Trophoblast cell (in vitro differentiated cells and primary cell): ENCODE data around the gene KLHL8.

ENCODE experiments used
- DNase-seq, 2 donors: peaks; one replicate each; pipeline ENCODE4 v3.0.0-alpha.2; 2016
- H2AFZ ChIP-seq: 2 replicates; pipeline ENCODE4 v1.6.1; 2013; ENCODE audit warnings: low read length, moderate library complexity, mild to moderate bottlenecking; ENCODE audit not compliant: insufficient read depth, poor library complexity
- H2AK5ac ChIP-seq: 2 replicates; pipeline ENCODE4 v1.6.1; 2013; ENCODE audit warnings: mild to moderate bottlenecking, low read length
- H2BK120ac ChIP-seq: 2 replicates; pipeline ENCODE4 v1.6.1; 2013; ENCODE audit warnings: low read length, mild to moderate bottlenecking, moderate library complexity; ENCODE audit not compliant: insufficient read depth, poor library complexity
- H2BK12ac ChIP-seq: 2 replicates; pipeline ENCODE4 v1.6.1; 2013; ENCODE audit warnings: mild to moderate bottlenecking, low read length, moderate library complexity
- H2BK5ac ChIP-seq: 2 replicates; pipeline ENCODE4 v1.6.1; 2013; ENCODE audit warnings: low read length, low read depth, moderate library complexity, mild to moderate bottlenecking; ENCODE audit not compliant: poor library complexity
- H3K14ac ChIP-seq: 2 replicates; pipeline ENCODE4 v1.6.1; 2013; ENCODE audit warnings: mild to moderate bottlenecking, low read length
- H3K18ac ChIP-seq: 2 replicates; pipeline ENCODE4 v1.6.1; 2013; ENCODE audit warnings: mild to moderate bottlenecking, low read length
- H3K23ac ChIP-seq: 2 replicates; pipeline ENCODE4 v1.6.1; 2013; ENCODE audit warnings: low read length
- H3K27ac ChIP-seq: 2 replicates; pipeline ENCODE4 v1.5.1; 2013; ENCODE audit warnings: low read depth, mild to moderate bottlenecking, inconsistent platforms, low read length, moderate library complexity
- H3K27me3 ChIP-seq: 2 replicates; pipeline ENCODE4 v1.6.1; 2013; ENCODE audit warnings: inconsistent platforms, mild to moderate bottlenecking, low read length, moderate library complexity; ENCODE audit not compliant: insufficient read depth
- H3K36me3 ChIP-seq, 2 experiments: 1 replicate in 1 of 2; 2 replicates in 1 of 2; pipeline ENCODE4 v1.6.1; 2013; ENCODE audit warnings: low read length in 2 of 2, mild to moderate bottlenecking in 2 of 2, moderate library complexity in 1 of 2; ENCODE audit not compliant: insufficient read depth in 2 of 2, control insufficient read depth in 1 of 2
- H3K4ac ChIP-seq: 2 replicates; pipeline ENCODE4 v1.6.1; 2013; ENCODE audit warnings: low read depth, mild to moderate bottlenecking, low read length, moderate library complexity
- H3K4me1 ChIP-seq, 2 experiments: 1 replicate in 1 of 2; 2 replicates in 1 of 2; pipeline ENCODE4 v1.6.1; 2013; ENCODE audit warnings: low read length in 2 of 2, mild to moderate bottlenecking in 2 of 2, moderate library complexity in 1 of 2; ENCODE audit not compliant: insufficient read depth in 2 of 2, control insufficient read depth in 1 of 2
- H3K4me2 ChIP-seq: 2 replicates; pipeline ENCODE4 v1.6.1; 2013; ENCODE audit warnings: inconsistent platforms, mild to moderate bottlenecking, low read length, moderate library complexity
- H3K4me3 ChIP-seq: 2 replicates; pipeline ENCODE4 v1.5.1; 2013; ENCODE audit warnings: mild to moderate bottlenecking, low read depth, low read length, inconsistent platforms
- H3K79me1 ChIP-seq: one replicate; pipeline ENCODE4 v1.6.1; 2013; ENCODE audit warnings: low read length
- H3K79me2 ChIP-seq: 2 replicates; pipeline ENCODE4 v1.6.1; 2013; ENCODE audit warnings: low read length, mild to moderate bottlenecking; ENCODE audit not compliant: control insufficient read depth, insufficient read depth, poor library complexity
- H3K9ac ChIP-seq: 2 replicates; pipeline ENCODE4 v1.6.1; 2013; ENCODE audit warnings: mild to moderate bottlenecking, low read length
- H3K9me3 ChIP-seq: 2 replicates; pipeline ENCODE4 v1.6.1; 2013; ENCODE audit warnings: low read depth, mild to moderate bottlenecking, control low read depth, inconsistent platforms, low read length; ENCODE audit not compliant: insufficient read depth
- H4K12ac ChIP-seq: 2 replicates; pipeline ENCODE4 v1.6.1; 2013; ENCODE audit warnings: low read depth, mild to moderate bottlenecking, low read length, moderate library complexity
- H4K8ac ChIP-seq: 2 replicates; pipeline ENCODE4 v1.6.1; 2013; ENCODE audit warnings: low read depth, mild to moderate bottlenecking, low read length, moderate library complexity
- H4K91ac ChIP-seq: one replicate; pipeline ENCODE4 v1.6.1; 2013; ENCODE audit warnings: low read depth, mild to moderate bottlenecking, low read length, moderate library complexity
- WGBS: extraction: QIAGEN DNeasy Blood & Tissue Kit; methylation state at CpG from one replicate; pipeline ENCODE4 v1.1.7; 2013; ENCODE audit warnings: missing lambda C conversion rate; ENCODE audit not compliant: insufficient read length, insufficient coverage; ENCODE audit errors: extremely low coverage; 5-methylcytosine and 5-hydroxymethylcytosine counted together

Gene KLHL8

GRCh38 chr4:87243426-87244053, 23.1 kb upstream of the KLHL8 start:
- Histone ChIP-seq H3K4me1 (no peaks in the 10 kb centered on the region), H3K4me3 (no peak overlapping the region), H3K9me3 (peaks cover 2% of the 10 kb centered on the region), H3K4me2 (no peak overlapping the region), H2AK5ac (no peak overlapping the region), H3K14ac (no peak overlapping the region), H4K91ac (no peak overlapping the region), H2BK5ac (no peak overlapping the region), H2BK120ac (no peak overlapping the region), H2AFZ (no peak overlapping the region), H3K18ac (no peak overlapping the region), H4K8ac (no peak overlapping the region), H3K79me1 (no peaks in the 10 kb centered on the region), H3K9ac (no peak overlapping the region), H3K23ac (no peak overlapping the region), H4K12ac (no peak overlapping the region), H3K79me2 (no peaks in the 10 kb centered on the region), H3K4ac (no peak overlapping the region), H3K27ac (no peak overlapping the region), H2BK12ac (no peak overlapping the region), H3K27me3 (no peaks in the 10 kb centered on the region), H3K36me3 (no peaks in the 10 kb centered on the region)
- WGBS = no CpG with 5 or more reads among the region's 2 CpGs
- DNase-seq = no peak

GRCh38 chr4:87241336-87241735, 20.9 kb upstream of the KLHL8 start:
- Histone ChIP-seq H2AFZ (no peak overlapping the region), H4K91ac (no peak overlapping the region), H4K8ac (no peak overlapping the region), H3K79me2 (no peaks in the 10 kb centered on the region), H3K4ac (no peak overlapping the region), H2BK12ac (no peak overlapping the region), H3K14ac (no peak overlapping the region), H3K79me1 (no peaks in the 10 kb centered on the region), H2AK5ac (no peak overlapping the region), H3K27me3 (no peaks in the 10 kb centered on the region), H3K18ac (no peak overlapping the region), H3K27ac (no peak overlapping the region), H2BK120ac (no peak overlapping the region), H3K9ac (no peak overlapping the region), H3K36me3 (no peaks in the 10 kb centered on the region), H3K4me3 (no peak overlapping the region), H3K4me2 (no peak overlapping the region), H3K23ac (no peak overlapping the region), H2BK5ac (no peak overlapping the region), H4K12ac (no peak overlapping the region), H3K4me1 (no peaks in the 10 kb centered on the region), H3K9me3 (peaks cover 2% of the 10 kb centered on the region)
- WGBS = no CpG with 5 or more reads among the region's 1 CpG
- DNase-seq = no peak

- peaks cover 2% of the 10 kb centered on the region for H3K9me3 ChIP-seq
- no peaks in the 10 kb centered on the region for H3K36me3 ChIP-seq
- H3K23ac ChIP-seq = no peak overlapping the region
- H3K79me1 ChIP-seq = no peaks in the 10 kb centered on the region
- no peak overlapping the region for H3K4me3 ChIP-seq
- no CpG with 5 or more reads among the region's 1 CpG for WGBS
- DNase-seq = no peak
- no peaks in the 10 kb centered on the region for H3K4me1 ChIP-seq
- no peaks in the 10 kb centered on the region for H3K27me3 ChIP-seq
- H4K12ac ChIP-seq = no peak overlapping the region
- no peak overlapping the region for H2BK5ac ChIP-seq
- H4K8ac ChIP-seq = no peak overlapping the region
- no peak overlapping the region for H4K91ac ChIP-seq
- no peak overlapping the region for H2BK120ac ChIP-seq
- no peak overlapping the region for H3K4me2 ChIP-seq
- no peak overlapping the region for H2BK12ac ChIP-seq
- no peak overlapping the region for H3K14ac ChIP-seq
- H3K4ac ChIP-seq = no peak overlapping the region
- no peaks in the 10 kb centered on the region for H3K79me2 ChIP-seq
- no peak overlapping the region for H2AFZ ChIP-seq
- H3K27ac ChIP-seq = no peak overlapping the region
- H3K18ac ChIP-seq = no peak overlapping the region
- no peak overlapping the region for H2AK5ac ChIP-seq
- no peak overlapping the region for H3K9ac ChIP-seq
Measured at GRCh38 chr4:87240341-87240740, 19.9 kb upstream of the KLHL8 start.

- no peak overlapping the region for H3K18ac ChIP-seq
- H3K14ac ChIP-seq = no peak overlapping the region
- H2AFZ ChIP-seq = no peak overlapping the region
- H4K12ac ChIP-seq = no peak overlapping the region
- no peak overlapping the region for H3K4me2 ChIP-seq
- H2BK120ac ChIP-seq = no peak overlapping the region
- H3K9ac ChIP-seq = no peak overlapping the region
- no peaks in the 10 kb centered on the region for H3K4me1 ChIP-seq
- H3K36me3 ChIP-seq = no peaks in the 10 kb centered on the region
- H3K4ac ChIP-seq = no peak overlapping the region
- no peak overlapping the region for H4K8ac ChIP-seq
- no peaks in the 10 kb centered on the region for H3K79me2 ChIP-seq
- H3K27me3 ChIP-seq = no peaks in the 10 kb centered on the region
- H4K91ac ChIP-seq = no peak overlapping the region
- peaks cover 2% of the 10 kb centered on the region for H3K9me3 ChIP-seq
- no peak overlapping the region for H3K23ac ChIP-seq
- no peak for DNase-seq
- no peak overlapping the region for H2BK5ac ChIP-seq
- H3K79me1 ChIP-seq = no peaks in the 10 kb centered on the region
- H3K27ac ChIP-seq = no peak overlapping the region
- no peak overlapping the region for H2BK12ac ChIP-seq
- H3K4me3 ChIP-seq = no peak overlapping the region
- H2AK5ac ChIP-seq = no peak overlapping the region
Measured at GRCh38 chr4:87239821-87240220, 19.4 kb upstream of the KLHL8 start.
